GM23338 (cell line): ENCODE data around the gene MPP4. TPM values are rescaled to one million over a fixed set of nuclear protein-coding genes. Genes with fewer than 3 reads are reported as not detected.

Experiments
- ATAC-seq: fragments of 200-7000 bp; cut with Tn5 transposase; 3 replicates; pipeline ENCODE4 v1.9.1; 2020
- DNase-seq: peaks from one replicate; pipeline ENCODE4 v3.0.0-alpha.2; 2015; ENCODE audit warnings: low spot score
- H2AFZ ChIP-seq: fragments of 200-600 bp; sonication (generic); 2 replicates; pipeline ENCODE4 v1.8.0; 2016; ENCODE audit warnings: antibody characterized with exemption, mild to moderate bottlenecking, moderate library complexity
- H3F3A ChIP-seq: fragments of 200-600 bp; sonication (generic); replicated peaks from 2 replicates; pipeline ENCODE4 v1.8.0; 2017; ENCODE audit warnings: antibody characterized with exemption, mixed run types, low read depth
- H3K27ac ChIP-seq: fragments of 200-600 bp; sonication (generic); 2 replicates; pipeline ENCODE4 v1.6.1; 2016; ENCODE audit warnings: low read depth
- H3K27me3 ChIP-seq: fragments of 200-600 bp; sonication (generic); 2 replicates; pipeline ENCODE4 v1.8.0; 2016; ENCODE audit warnings: mild to moderate bottlenecking, mixed run types, moderate library complexity; ENCODE audit not compliant: insufficient read depth
- H3K36me3 ChIP-seq: fragments of 200-600 bp; sonication (generic); 2 replicates; pipeline ENCODE4 v1.8.0; 2016; ENCODE audit warnings: mild to moderate bottlenecking; ENCODE audit not compliant: insufficient read depth
- H3K4me1 ChIP-seq: fragments of 200-600 bp; sonication (generic); 2 replicates; pipeline ENCODE4 v1.8.0; 2016; ENCODE audit warnings: mild to moderate bottlenecking, moderate library complexity; ENCODE audit not compliant: insufficient read depth
- H3K4me2 ChIP-seq: fragments of 200-600 bp; sonication (generic); 2 replicates; pipeline ENCODE4 v1.7.1; 2017; ENCODE audit warnings: mixed run types
- H3K4me3 ChIP-seq: fragments of 200-600 bp; sonication (generic); 2 replicates; pipeline ENCODE4 v1.6.1; 2016; ENCODE audit warnings: mixed run types
- H3K79me2 ChIP-seq: fragments of 200-600 bp; sonication (generic); replicated peaks from 2 replicates; pipeline ENCODE4 v1.8.0; 2017; ENCODE audit warnings: mild to moderate bottlenecking; ENCODE audit not compliant: insufficient read depth
- H3K9me2 ChIP-seq: fragments of 200-600 bp; sonication (generic); 2 replicates; pipeline ENCODE4 v1.8.0; 2017; ENCODE audit not compliant: insufficient read depth
- H4K20me1 ChIP-seq: fragments of 200-600 bp; sonication (generic); replicated peaks from 2 replicates; pipeline ENCODE4 v1.8.0; 2017; ENCODE audit warnings: mild to moderate bottlenecking; ENCODE audit not compliant: insufficient read depth
- H3K27ac Mint-ChIP-seq: 2 replicates; pipeline ENCODE4 v1.8.0; 2020; ENCODE audit warnings: inconsistent platforms, mild to moderate bottlenecking, moderate library complexity, mixed read lengths
- H3K27me3 Mint-ChIP-seq: 3 replicates; pipeline ENCODE4 v1.8.0; 2022; ENCODE audit warnings: low read depth, mild to moderate bottlenecking, moderate library complexity, mixed read lengths, inconsistent platforms; ENCODE audit not compliant: insufficient read depth, poor library complexity
- H3K36me3 Mint-ChIP-seq: 3 replicates; pipeline ENCODE4 v1.8.0; 2021; ENCODE audit warnings: low read depth, mild to moderate bottlenecking, inconsistent platforms, moderate library complexity, mixed read lengths
- H3K4me1 Mint-ChIP-seq: 3 replicates; pipeline ENCODE4 v1.8.0; 2020; ENCODE audit warnings: mild to moderate bottlenecking, inconsistent platforms, mixed read lengths
- H3K4me3 Mint-ChIP-seq: 3 replicates; pipeline ENCODE4 v1.8.0; 2021; ENCODE audit warnings: moderate library complexity, mild to moderate bottlenecking, inconsistent platforms, mixed read lengths
- H3K9me3 Mint-ChIP-seq: 3 replicates; pipeline ENCODE4 v1.8.0; 2020; ENCODE audit warnings: moderate library complexity, mild to moderate bottlenecking, inconsistent platforms, mixed read lengths
- CREB1 ChIP-seq: fragments of 250-450 bp; sonication (Bioruptor Pico); IDR thresholded peaks from 2 replicates; pipeline ENCODE4 v1.5.0; 2020; ENCODE audit warnings: low read depth, mild to moderate bottlenecking, moderate library complexity
- ETS1 ChIP-seq: IDR thresholded peaks from 2 replicates; pipeline ENCODE4 v1.6.1; 2016; ENCODE audit warnings: antibody characterized with exemption
- EZH2 ChIP-seq: fragments of 200-600 bp; sonication (generic); IDR thresholded peaks from one replicate; pipeline ENCODE4 v1.8.0; 2017; ENCODE audit warnings: antibody characterized with exemption, mild to moderate bottlenecking, low read depth; ENCODE audit not compliant: unreplicated experiment
- EZH2phosphoT487 ChIP-seq: fragments of 200-600 bp; sonication (generic); IDR thresholded peaks from one replicate; pipeline ENCODE4 v1.8.1; 2018; ENCODE audit warnings: antibody characterized with exemption; ENCODE audit not compliant: unreplicated experiment
- JUNB ChIP-seq: IDR thresholded peaks from one replicate; pipeline ENCODE4 v1.6.1; 2016; ENCODE audit warnings: antibody characterized with exemption; ENCODE audit not compliant: unreplicated experiment
- NANOG ChIP-seq: IDR thresholded peaks from 2 replicates; pipeline ENCODE4 v1.6.1; 2016; ENCODE audit warnings: antibody characterized with exemption, borderline replicate concordance
- POLR2AphosphoS5 ChIP-seq: IDR thresholded peaks from 2 replicates; pipeline ENCODE4 v1.6.1; 2016; ENCODE audit warnings: antibody characterized with exemption, low read depth
- STAT1 ChIP-seq: IDR thresholded peaks from one replicate; pipeline ENCODE4 v1.6.1; 2016; ENCODE audit warnings: antibody characterized with exemption; ENCODE audit not compliant: unreplicated experiment
- ZNF114 ChIP-seq: fragments of 250-450 bp; sonication (Bioruptor Pico); IDR thresholded peaks from 2 replicates; pipeline ENCODE4 v1.5.0; 2020; ENCODE audit warnings: mild to moderate bottlenecking, moderate library complexity
- ZNF331 ChIP-seq: fragments of 250-450 bp; sonication (Bioruptor Pico); IDR thresholded peaks from 2 replicates; pipeline ENCODE4 v1.5.0; 2020; ENCODE audit warnings: low read depth, mild to moderate bottlenecking, moderate library complexity
- polyA plus RNA-seq: library from polyadenylated mRNA; unstranded; fragments of >200 nt; fragmentation: Nextera tagmentation; extraction: Ambion mirVana; gene quantifications from 2 replicates; pipeline ENCODE4 v1.2.1, GENCODE V29; 2016
- total RNA-seq: library from RNA; depleted of rRNA; stranded (reverse); fragments of >200 nt; shearing (Covaris generic); gene quantifications from 2 replicates; pipeline ENCODE4 v1.2.3, GENCODE V29; 2014
- TF ChIP-seq, protein P1 (sequence below): IDR thresholded peaks from one replicate; pipeline ENCODE4 v1.6.1; 2018; ENCODE audit warnings: antibody characterized with exemption; ENCODE audit not compliant: unreplicated experiment
- TF ChIP-seq, protein P2 (sequence below): fragments of 250-450 bp; sonication (Bioruptor Pico); IDR thresholded peaks from 2 replicates; pipeline ENCODE4 v1.5.0; 2020; ENCODE audit warnings: mild to moderate bottlenecking, moderate library complexity
- TF ChIP-seq, protein P3 (sequence below), 2 experiments: fragments of 200-600 bp in 1 of 2; sonication (generic) in 1 of 2; conservative IDR thresholded peaks; 2 replicates each; pipeline versions ENCODE4 v1.5.1 to v1.6.1; 2016 to 2017; ENCODE audit warnings: antibody characterized with exemption in 2 of 2, low read depth in 2 of 2, mild to moderate bottlenecking in 2 of 2, moderate library complexity in 1 of 2

The MPP4 gene
- total and polyA plus RNA-seq, 2 experiments from 2014 or later = not detected

GRCh38 chr2:201654616-201655384 lies 43.6 kb downstream of the MPP4 start:
- H3K36me3 ChIP-seq = no peaks in the 10 kb centered on the region
- H3K36me3 Mint-ChIP-seq = no peaks in the 10 kb centered on the region
- no peaks in the 10 kb centered on the region for H3K27me3 ChIP-seq
- peaks cover 5% of the 10 kb centered on the region for H3K27me3 Mint-ChIP-seq
- H3K4me3 ChIP-seq = no peak overlapping the region
- H3K27ac ChIP-seq = no peak overlapping the region
- H3K9me2 ChIP-seq = no peaks in the 10 kb centered on the region
- no peak overlapping the region for H3K4me2 ChIP-seq
- no peak overlapping the region for H3K4me3 Mint-ChIP-seq
- no peak overlapping the region for H3K27ac Mint-ChIP-seq
- DNase-seq = no peak
- TF ChIP-seq, protein P1, sequence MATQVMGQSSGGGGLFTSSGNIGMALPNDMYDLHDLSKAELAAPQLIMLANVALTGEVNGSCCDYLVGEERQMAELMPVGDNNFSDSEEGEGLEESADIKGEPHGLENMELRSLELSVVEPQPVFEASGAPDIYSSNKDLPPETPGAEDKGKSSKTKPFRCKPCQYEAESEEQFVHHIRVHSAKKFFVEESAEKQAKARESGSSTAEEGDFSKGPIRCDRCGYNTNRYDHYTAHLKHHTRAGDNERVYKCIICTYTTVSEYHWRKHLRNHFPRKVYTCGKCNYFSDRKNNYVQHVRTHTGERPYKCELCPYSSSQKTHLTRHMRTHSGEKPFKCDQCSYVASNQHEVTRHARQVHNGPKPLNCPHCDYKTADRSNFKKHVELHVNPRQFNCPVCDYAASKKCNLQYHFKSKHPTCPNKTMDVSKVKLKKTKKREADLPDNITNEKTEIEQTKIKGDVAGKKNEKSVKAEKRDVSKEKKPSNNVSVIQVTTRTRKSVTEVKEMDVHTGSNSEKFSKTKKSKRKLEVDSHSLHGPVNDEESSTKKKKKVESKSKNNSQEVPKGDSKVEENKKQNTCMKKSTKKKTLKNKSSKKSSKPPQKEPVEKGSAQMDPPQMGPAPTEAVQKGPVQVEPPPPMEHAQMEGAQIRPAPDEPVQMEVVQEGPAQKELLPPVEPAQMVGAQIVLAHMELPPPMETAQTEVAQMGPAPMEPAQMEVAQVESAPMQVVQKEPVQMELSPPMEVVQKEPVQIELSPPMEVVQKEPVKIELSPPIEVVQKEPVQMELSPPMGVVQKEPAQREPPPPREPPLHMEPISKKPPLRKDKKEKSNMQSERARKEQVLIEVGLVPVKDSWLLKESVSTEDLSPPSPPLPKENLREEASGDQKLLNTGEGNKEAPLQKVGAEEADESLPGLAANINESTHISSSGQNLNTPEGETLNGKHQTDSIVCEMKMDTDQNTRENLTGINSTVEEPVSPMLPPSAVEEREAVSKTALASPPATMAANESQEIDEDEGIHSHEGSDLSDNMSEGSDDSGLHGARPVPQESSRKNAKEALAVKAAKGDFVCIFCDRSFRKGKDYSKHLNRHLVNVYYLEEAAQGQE = no peak
- TF ChIP-seq STAT1 (no peak), EZH2 (no peak), ZNF331 (CRISPR knock-in tag) (no peak), ZNF114 (CRISPR knock-in tag) (no peak), CREB1 (CRISPR knock-in tag) (no peak), POLR2AphosphoS5 (no peak), JUNB (no peak), NANOG (no peak), ETS1 (no peak), EZH2phosphoT487 (no peak)
- TF ChIP-seq, protein P2, sequence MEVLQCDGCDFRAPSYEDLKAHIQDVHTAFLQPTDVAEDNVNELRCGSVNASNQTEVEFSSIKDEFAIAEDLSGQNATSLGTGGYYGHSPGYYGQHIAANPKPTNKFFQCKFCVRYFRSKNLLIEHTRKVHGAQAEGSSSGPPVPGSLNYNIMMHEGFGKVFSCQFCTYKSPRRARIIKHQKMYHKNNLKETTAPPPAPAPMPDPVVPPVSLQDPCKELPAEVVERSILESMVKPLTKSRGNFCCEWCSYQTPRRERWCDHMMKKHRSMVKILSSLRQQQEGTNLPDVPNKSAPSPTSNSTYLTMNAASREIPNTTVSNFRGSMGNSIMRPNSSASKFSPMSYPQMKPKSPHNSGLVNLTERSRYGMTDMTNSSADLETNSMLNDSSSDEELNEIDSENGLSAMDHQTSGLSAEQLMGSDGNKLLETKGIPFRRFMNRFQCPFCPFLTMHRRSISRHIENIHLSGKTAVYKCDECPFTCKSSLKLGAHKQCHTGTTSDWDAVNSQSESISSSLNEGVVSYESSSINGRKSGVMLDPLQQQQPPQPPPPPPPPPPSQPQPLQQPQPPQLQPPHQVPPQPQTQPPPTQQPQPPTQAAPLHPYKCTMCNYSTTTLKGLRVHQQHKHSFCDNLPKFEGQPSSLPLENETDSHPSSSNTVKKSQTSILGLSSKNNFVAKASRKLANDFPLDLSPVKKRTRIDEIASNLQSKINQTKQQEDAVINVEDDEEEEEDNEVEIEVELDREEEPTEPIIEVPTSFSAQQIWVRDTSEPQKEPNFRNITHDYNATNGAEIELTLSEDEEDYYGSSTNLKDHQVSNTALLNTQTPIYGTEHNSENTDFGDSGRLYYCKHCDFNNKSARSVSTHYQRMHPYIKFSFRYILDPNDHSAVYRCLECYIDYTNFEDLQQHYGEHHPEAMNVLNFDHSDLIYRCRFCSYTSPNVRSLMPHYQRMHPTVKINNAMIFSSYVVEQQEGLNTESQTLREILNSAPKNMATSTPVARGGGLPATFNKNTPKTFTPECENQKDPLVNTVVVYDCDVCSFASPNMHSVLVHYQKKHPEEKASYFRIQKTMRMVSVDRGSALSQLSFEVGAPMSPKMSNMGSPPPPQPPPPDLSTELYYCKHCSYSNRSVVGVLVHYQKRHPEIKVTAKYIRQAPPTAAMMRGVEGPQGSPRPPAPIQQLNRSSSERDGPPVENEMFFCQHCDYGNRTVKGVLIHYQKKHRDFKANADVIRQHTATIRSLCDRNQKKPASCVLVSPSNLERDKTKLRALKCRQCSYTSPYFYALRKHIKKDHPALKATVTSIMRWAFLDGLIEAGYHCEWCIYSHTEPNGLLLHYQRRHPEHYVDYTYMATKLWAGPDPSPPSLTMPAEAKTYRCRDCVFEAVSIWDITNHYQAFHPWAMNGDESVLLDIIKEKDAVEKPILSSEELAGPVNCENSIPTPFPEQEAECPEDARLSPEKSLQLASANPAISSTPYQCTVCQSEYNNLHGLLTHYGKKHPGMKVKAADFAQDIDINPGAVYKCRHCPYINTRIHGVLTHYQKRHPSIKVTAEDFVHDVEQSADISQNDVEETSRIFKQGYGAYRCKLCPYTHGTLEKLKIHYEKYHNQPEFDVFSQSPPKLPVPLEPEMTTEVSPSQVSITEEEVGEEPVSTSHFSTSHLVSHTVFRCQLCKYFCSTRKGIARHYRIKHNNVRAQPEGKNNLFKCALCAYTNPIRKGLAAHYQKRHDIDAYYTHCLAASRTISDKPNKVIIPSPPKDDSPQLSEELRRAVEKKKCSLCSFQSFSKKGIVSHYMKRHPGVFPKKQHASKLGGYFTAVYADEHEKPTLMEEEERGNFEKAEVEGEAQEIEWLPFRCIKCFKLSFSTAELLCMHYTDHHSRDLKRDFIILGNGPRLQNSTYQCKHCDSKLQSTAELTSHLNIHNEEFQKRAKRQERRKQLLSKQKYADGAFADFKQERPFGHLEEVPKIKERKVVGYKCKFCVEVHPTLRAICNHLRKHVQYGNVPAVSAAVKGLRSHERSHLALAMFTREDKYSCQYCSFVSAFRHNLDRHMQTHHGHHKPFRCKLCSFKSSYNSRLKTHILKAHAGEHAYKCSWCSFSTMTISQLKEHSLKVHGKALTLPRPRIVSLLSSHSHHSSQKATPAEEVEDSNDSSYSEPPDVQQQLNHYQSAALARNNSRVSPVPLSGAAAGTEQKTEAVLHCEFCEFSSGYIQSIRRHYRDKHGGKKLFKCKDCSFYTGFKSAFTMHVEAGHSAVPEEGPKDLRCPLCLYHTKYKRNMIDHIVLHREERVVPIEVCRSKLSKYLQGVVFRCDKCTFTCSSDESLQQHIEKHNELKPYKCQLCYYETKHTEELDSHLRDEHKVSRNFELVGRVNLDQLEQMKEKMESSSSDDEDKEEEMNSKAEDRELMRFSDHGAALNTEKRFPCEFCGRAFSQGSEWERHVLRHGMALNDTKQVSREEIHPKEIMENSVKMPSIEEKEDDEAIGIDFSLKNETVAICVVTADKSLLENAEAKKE (CRISPR knock-in tag) = no peak
- TF ChIP-seq, protein P3, sequence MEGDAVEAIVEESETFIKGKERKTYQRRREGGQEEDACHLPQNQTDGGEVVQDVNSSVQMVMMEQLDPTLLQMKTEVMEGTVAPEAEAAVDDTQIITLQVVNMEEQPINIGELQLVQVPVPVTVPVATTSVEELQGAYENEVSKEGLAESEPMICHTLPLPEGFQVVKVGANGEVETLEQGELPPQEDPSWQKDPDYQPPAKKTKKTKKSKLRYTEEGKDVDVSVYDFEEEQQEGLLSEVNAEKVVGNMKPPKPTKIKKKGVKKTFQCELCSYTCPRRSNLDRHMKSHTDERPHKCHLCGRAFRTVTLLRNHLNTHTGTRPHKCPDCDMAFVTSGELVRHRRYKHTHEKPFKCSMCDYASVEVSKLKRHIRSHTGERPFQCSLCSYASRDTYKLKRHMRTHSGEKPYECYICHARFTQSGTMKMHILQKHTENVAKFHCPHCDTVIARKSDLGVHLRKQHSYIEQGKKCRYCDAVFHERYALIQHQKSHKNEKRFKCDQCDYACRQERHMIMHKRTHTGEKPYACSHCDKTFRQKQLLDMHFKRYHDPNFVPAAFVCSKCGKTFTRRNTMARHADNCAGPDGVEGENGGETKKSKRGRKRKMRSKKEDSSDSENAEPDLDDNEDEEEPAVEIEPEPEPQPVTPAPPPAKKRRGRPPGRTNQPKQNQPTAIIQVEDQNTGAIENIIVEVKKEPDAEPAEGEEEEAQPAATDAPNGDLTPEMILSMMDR (conservative IDR thresholded peaks at IDR 0.05; ENCODE audit: low read depth in 2 of 2) = no peak
- no peaks in the 10 kb centered on the region for H3K9me3 Mint-ChIP-seq
- no peaks in the 10 kb centered on the region for H3K79me2 ChIP-seq
- H2AFZ ChIP-seq = no peak overlapping the region
- H3K4me1 Mint-ChIP-seq = no peaks in the 10 kb centered on the region
- H3K4me1 ChIP-seq = no peaks in the 10 kb centered on the region
- H4K20me1 ChIP-seq = no peaks in the 10 kb centered on the region
- no peak for ATAC-seq
- H3F3A ChIP-seq = no peaks in the 10 kb centered on the region
